Measurements from ENCODE around the gene S100G.

The S100G gene

DNA sequence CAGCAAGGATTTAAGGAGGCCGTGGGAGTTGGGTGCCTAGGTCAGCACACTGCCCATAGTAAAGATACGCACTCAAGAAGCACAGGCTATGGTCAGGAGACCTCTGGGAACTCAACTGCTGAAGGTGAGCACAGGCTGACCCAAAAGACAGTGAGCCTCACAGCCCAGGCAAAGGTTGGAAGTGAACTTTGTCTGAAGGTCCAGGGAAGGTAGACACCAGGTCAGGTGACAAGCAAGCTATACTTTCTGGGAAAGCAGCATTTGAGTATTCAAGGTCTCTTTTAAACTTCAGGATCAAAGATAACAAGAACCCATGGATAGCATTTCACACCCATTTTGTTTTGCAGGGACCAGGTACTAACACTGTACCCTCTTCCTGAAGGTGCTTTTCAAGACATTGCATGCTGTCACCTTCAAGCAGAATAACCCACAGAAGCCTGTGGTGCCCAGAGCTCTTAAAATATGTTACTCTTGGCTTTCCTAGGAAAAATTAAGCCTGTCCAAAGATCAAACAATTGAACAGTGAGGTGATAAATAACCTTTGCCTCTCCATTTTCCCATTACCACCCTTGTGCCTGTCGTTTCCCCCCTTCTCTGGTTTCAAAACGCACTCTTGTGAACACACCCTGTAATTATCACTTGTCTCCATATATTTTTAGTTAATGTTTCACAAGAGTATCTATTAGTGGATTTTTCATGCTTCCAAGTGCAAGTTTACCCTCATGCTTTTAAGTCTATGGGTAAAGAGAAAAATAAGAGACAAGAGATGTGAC is 3.4 kb upstream of the S100G start:
- no peak for DNase-seq (ENCODE audit: low read depth in 2 of 2)

DNA sequence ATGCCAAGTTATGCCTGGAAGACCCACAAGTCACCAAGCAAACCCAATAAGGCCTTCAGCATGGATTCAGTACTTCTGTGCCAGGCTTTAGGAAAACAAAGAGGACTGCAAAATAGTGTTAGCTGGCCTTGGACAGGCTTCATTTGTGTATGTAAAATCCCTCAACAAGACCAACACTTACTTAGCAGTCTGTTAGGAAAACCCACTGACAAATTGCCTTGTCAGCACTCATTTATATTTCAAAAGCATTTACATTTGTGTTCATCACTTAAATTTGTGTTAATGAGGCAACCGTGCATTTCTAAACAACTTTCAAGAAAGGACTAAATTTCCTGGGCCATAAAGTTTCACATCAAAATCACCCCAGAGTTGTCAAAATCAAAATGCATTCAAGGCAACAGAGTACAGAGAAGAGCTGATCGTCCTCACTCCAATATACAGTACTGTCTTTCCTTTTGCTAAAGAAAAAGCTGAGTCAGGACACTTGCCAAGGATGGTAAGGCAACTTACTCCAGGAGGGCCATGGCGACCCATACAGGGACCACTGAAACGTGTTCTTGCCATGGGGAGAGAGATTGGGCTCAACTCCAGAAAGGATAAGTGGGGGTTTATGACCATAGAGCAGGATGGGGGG is 1.6 kb downstream of the S100G start:
- no peak for DNase-seq (ENCODE audit: low read depth in 2 of 2)

DNA sequence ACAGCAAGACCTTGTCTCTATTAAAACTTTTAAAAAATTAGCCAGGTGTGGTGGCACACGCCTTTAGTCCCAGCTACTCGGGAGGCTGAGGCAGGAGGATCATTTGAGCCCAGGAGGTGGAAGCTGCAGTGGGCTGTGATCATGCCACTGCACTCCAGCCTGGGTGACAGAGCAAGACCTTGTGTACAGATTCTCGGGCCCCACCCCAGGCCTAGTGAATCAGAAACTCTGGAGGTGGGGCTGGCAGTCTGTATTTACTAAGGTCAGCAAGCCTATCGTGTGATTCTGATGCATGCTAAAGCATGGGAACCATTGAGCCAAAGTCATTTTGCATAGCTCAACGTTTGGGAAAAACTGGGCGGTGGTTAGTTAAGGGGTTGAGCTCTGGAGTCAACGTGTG is 3.5 kb downstream of the S100G start:
- no peak for DNase-seq (ENCODE audit: low read depth in 2 of 2)

DNA sequence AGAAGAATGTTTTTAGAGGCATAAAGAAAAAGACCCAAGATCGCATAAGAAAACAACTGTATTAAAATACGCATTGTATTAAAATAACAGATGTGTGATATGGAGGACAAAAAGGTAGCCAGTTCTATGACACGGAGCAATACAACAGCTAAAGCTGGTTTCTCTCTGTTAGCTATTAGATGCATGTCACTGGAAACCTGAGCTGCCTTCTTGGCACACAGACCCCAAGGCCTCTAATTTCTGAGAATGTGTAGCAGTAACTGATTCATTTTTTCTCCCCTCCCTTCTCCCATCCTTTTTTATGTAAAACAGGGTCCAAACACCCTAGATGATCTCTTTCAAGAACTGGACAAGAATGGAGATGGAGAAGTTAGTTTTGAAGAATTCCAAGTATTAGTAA is 4.1 kb downstream of the S100G start:
- no peak for DNase-seq (ENCODE audit: low read depth in 2 of 2)

DNA sequence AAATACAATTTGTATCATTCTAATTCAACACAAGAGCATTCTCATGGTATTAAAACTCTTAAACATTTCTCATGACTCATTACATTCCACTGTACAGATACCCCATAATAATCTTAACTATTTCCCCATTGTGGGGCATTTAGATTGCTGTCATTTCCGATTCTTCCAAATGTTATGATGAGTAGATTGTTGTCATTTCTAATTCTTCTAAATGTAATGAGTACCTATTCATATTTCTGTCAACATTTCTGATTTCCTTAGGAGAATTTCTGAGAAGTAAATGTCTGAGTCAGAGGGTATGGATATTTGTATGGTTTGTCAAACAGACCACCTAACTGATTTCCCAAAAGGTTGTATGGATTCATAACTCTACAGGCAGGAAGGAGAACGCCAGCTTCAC is 8.3 kb downstream of the S100G start:
- no peak for DNase-seq (ENCODE audit: low read depth in 2 of 2)

DNA sequence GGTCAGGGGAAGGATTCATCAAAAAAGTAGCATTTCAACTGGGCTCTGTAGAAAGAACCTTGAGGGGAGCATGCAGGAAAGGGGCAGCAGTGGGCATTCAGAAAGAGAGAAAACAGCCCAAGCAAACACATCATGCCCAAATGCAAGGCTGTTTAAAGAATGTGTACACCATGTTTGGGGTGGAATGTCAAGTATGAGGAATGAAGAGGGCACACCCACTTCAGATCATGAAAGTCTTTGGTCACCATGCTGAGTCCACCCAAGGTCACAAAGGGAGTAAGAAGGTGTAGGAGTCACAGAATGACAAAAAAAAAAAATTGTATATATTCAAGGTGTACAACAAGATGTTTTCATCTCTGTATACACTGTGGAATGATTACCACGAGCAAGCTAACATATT is 9.4 kb downstream of the S100G start:
- DNase-seq (ENCODE audit: low read depth in 2 of 2) = no peak

DNA sequence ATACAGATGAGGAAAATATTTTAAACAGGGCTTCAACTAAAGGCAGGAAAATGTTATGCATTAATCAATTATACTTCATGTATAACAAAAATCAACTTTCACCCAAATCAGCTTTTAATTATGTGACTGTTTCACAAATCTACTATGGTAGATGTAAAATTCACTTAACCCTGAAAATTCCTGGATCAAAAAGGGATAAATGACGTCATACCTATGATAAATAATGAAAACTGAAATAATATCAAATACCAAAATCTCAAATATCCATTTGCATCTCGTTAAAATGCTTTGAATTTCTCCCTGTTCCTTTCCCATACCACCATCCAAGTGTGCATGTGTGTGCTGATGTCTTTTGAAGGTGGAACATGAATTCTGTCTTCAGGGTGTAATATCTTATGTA is 11.5 kb downstream of the S100G start:
- no peak for DNase-seq (ENCODE audit: low read depth in 2 of 2)

DNA sequence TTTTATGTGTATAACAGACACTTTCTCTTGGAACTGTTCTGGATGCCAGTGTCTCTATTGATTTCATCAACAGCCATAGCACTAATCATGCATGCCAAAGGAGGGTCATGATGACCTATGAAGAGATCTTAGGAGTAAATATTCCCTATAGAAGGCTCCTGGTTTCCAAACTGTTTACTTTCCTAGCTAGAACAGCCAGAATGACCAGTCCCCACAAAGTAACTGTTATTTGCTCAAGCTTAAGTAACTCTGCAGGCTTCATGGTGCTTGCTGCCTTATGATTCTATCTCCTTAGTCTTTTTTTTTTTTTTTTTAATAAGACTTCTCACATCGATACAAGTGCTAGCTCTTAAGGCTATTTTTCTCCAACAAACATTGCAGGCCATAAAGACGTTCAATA is 12.4 kb downstream of the S100G start:
- no peak for DNase-seq (ENCODE audit: low read depth in 2 of 2)

DNA sequence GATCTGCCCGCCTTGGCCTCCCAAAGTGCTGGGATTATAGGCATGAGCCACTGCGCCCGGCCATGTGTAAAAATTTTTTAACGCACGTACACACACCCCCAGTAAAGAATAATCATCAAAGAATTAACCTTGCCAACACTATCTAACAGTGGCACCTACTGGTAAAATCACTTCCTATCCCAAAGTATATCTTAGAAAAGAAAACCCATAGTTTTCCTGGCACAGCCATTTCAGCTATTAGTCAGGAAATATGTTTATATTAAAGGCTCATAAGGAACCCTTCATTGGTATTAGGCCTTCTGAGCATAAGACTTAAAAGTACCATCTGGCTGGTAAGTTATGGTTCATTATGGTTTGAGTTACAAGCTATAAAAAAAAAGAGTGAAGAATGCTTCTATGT is 14.1 kb downstream of the S100G start:
- no peak for DNase-seq (ENCODE audit: low read depth in 2 of 2)

DNA sequence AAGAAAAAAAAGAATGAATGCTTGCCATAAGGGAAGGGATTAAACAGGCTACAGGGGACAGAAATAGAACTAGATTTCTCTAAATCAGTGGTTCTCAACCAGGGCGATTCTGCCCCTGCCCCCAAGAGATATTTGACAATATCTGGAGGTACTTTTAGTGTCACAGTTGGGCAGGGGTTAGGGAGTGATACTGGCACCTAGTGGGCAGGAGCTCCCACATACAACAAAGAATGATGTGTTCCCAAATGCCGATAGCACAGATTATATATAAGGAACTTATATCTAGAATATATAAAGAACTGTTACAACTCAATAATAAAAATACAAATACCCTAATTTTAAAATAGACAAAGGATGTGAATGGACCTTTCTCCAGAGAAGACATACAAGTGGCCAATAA is 14.7 kb downstream of the S100G start:
- no peak for DNase-seq (ENCODE audit: low read depth in 2 of 2)

DNA sequence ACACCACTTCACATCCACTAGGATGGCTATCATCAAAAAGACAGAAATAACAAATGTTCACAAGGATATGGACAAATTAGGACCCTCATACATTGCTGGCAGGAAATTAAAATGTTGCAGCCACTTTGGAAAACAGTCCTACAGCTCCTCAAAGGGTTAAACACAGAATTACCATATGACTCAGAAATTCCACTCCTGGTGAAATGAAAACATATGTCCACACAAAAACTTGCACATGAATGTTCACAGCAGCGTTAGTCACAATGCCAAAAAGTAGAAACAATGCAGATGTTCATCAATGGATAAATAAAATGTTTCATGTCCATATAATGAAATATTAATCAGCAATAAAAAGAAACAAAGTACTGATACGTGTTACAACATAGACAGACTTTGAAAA is 15.1 kb downstream of the S100G start:
- DNase-seq (ENCODE audit: low read depth in 2 of 2) = no peak

DNA sequence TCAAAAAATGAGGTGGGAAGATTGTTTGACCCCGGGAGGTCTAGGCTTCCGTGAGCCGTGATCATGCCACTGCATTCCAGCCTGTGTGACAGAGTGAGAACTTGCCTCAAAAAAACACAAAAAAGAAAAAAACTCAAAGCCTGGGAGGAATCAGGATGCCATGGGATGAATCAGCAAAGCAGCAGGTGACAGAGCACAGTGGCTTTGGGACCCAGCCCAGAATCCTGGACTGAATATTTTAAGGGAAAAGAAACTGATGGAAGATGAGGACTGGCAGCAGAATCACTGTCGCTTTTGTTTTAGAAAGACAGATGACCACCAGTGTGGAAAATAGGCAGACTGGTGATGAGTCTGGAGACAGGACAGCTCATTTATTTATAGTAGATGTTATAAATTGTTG is 16.6 kb downstream of the S100G start:
- no peak for DNase-seq (ENCODE audit: low read depth in 2 of 2)

DNA sequence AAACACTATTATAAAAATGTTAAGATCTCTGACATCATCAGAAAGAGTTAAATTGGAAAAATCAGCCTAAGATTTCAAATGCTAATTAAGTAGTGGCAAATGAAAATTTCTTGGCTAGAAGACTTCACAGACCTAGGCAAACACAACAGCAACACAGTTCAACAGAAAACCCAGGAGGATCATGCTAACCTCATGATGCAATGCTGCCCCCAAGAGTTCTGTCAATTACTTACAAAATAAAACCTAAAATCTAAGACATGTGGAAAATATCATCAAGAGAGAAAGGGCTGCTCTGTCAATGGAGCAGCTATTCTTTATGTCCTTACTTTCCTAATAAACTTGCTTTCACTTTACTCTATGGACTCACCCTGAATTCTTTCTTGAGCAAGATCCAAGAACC is 21.0 kb downstream of the S100G start:
- DNase-seq (ENCODE audit: low read depth in 2 of 2) = no peak

DNA sequence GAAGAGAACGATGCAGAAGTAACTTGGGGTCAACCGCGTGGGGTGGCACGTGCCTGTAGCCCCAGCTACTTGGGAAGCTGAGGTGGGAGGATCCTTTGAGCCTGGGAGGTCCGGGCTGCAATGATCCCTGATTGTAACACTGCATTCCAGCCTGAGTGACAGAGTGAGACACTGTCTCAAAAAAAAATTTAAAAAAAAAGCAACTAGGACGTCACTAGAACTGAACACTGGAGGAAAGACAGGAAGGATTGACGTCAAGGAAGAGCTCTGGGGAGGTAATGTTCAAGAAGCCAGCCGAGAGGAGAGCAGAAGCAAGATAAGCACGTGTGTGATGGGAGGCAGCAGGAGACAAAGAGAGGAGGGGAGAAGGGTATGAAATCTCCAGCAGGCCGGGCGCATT is 28.7 kb downstream of the S100G start:
- no peak for DNase-seq (ENCODE audit: low read depth in 2 of 2)

DNA sequence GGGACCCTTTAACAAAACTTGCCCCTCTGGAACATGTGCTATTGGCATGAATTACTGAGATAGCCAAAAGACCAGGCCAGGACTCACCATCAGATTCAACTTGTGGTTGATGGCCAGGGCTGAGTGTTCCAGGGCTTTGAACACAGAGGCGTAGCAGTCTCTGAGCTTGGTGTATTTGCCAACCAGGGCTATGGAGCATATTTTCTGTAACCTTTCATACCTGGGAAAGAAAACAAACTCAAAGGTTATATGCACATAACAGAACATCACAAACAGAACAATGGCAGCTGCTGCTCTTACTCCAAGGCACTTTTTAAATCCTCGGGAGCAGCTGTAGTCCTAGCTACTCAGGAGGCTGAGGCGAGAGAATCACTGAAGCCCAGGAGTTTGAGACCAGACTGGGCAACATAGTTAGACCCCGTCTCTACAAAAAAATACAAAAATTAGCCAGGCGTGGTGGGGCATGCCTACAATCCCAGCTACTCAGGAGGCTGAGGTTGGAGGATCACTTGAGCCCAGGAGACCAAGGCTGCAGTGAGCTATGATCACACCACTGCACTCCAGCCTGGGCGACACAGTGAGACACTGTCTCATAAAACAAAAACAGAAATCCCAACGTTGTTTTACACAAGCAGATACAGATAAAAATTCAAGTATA is 33.2 kb downstream of the S100G start:
- DNase-seq (ENCODE audit: low read depth in 2 of 2) = no peak

DNA sequence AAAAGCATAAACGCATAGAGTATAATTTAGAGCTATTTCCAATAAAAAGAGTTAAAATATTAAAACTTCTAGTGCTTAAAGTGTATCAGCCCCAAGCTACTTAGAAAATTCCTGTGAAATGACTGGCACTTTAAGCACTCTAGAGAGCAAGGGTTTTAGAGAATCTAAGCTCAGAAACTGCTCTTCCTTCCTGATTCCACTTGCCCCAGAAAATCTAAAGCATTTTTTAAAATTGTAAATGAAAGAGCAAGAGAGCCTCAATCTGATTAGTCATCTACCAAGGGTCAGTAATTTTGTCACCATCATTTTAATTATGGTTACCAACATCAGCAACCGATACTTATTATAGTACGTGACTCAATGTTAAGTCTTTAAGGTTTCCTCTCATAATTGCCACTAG is 37.6 kb downstream of the S100G start:
- no peak for DNase-seq (ENCODE audit: low read depth in 2 of 2)

DNA sequence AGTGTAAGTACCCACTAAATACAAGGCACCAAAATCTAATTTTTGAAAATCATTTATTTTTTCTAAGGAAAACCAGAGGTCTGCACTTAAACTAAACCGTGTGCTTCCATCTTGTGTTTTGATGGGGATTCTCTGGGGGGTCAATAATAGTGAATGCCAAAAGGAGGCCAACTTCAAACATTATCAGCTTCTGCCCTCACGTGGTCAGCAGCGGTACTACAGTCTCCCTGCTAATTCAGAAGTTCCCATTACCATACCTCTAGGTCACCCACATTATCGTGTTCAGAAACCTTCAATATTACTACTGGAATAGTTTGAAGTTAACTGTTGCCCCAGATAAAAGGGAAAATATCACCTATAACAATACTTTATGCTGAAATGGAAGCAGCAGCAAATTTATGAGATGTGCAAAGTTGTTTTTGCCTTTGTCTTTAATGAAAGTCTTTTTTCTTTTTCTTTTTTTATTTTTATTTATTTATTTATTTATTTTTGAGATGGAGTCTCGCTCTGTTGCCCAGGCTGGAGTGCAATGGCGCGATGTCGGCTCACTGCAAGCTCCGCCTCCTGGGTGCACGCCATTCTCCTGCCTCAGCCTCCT is 45.2 kb downstream of the S100G start:
- peak; percentile 26 to 51 for DNase-seq (ENCODE audit: low read depth in 2 of 2)

DNA sequence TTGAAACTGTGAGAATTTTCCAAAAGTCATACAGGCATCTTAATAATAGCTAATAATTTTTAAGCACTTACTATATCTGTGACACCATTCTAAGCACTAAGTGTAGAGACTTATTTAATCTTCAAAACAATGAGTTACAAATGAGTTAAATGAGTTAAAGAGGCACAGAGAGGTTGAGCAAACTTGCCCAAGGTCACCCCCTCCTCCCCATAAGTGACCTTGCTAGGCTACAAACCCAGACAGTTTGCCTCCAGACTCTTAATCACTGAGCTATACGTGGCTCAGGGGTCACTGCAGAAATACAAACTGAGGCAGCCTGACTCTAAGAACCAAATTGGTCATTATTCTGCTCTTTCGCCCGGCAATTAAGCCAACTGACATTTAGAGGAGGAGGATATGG is 47.0 kb downstream of the S100G start:
- no peak for DNase-seq (ENCODE audit: low read depth in 2 of 2)

DNA sequence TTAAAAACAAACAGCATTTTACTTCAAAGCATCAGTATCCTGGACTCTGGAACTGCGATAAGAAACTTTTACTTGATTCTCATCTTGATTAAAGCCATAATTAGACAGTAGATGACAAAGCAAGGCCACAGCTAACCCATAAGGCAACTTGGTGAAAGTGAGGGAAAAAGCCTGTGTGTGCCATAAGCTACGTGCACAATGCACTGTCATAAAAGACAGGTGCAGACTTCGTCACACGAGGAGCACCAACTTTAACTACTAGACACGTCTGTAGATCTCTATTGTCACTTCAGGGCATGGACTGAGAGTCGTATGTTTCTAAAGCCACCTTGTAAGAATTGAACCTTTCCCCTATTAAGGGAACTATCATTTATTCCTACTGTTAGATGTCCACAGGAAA is 49.4 kb downstream of the S100G start:
- DNase-seq (ENCODE audit: low read depth in 2 of 2) = no peak

DNA sequence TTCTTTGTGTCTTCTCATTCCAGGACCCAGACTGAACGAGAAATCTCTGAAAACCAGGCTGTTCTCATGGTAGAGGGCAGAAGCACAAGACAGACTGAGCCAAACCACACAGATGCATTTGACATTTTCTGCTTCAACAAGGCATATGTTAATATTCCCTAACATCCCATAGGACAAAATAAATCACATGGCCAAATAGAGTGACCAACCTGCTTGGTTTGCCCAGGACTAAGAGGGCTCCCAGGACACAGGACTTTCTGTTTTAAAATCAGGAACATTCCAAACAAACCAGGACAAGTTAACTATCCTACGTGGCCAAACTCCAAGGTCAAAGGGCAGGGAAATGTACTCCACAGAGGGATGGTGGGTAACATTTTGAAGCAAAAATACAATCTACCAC is 50.8 kb downstream of the S100G start:
- DNase-seq (ENCODE audit: low read depth in 2 of 2) = no peak

DNA sequence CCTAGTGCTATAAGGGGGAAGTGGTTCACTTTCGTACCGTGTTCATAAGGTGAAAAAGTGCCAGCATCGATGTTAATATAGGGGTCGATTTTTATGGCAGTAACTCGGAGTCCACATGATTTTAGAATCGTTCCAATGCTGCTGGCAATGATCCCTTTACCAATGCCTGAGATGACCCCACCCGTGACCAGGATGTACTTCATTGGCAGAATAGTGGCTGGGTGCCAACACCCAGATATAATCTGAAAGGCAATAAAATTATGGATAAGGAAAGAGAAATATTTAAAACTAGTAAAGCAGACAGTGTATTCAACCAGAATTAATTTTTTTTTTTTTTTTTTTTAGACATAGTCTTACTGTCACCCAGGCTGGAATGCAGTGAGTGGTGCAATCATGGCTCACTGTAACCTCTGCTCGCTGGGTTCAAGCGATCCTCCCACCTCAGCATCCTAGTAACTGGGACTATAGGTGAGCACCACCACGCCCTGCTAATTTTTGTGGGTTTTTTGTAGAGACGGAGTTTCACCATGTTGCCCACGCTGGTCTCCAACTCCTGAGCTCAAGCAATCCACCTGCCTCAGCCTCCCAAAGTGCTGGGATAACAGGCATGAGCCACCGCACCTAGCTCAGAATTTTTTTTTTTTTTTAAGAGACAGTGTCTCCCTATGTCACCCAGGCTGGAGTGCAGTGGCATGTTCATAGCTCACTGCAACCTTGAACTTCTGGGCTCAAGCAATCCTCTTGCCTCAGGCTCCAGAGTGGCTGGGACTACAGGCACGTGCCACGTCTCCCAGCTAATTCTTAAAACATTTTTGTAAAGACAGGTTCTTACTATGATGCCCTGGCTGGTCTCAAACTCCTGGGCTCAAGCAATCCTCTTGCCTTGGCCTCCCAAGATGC is 53.0 kb downstream of the S100G start:
- no peak for DNase-seq (ENCODE audit: low read depth in 2 of 2)

Measured in stimulated activated CD4-positive, alpha-beta T cell treated with anti-CD3 and anti-CD28 coated beads, Interleukin-4, amount 100 ng/mL, for 48 hours (primary cell).